Measurements from ENCODE around the gene CAD. TPM values are rescaled to one million over a fixed set of nuclear protein-coding genes. Genes with fewer than 3 reads are reported as not detected.
"Not testable (repeated sequence)": the region's sequence is repeated elsewhere in the genome, so short reads cannot be mapped to it uniquely, and the experiment has no call there.

Gene CAD
- polyA plus RNA-seq, 1 donor: 26.9 TPM

GRCh38 chr2:27256855-27257454 lies 39.8 kb downstream of the CAD start:
- no peak for DNase-seq (ENCODE audit: low read depth)

GRCh38 chr2:27258051-27258450 lies 40.9 kb downstream of the CAD start:
- no peak for DNase-seq (ENCODE audit: low read depth)

DNA sequence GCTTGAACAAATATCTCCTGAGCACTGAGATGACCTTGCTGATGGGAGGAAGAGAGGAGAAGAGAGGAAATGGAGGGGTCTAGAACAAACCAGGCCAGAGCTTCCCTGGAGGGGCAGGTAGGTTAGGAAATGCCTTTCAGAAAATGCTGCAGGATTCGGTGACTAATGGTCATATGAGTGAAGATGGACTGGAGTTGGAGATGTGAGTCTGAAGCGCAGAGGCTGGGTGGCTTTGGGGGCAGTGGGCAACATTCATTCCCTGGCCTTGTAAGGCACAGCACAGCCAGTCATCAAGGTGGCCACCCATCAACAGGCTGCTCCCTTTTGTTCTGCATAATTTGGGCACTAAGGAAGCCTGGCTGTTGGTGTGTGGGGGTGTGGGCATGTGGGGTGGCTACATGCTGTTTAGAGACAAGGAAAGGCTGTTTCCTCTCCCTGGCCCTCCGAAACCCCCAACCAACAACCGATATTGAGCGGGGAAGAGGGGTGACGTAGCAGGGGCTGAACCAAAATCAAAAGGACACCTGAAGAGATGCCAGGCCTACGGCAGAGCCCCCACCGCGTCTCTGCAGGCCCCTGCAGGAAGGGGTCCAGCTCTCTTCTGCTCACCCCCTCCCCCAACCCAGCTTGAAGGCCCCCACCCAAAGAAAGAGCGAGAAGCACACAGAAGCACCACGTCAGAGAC lies 44.2 kb downstream of the CAD start:
- no peak for DNase-seq (ENCODE audit: low read depth)

GRCh38 chr2:27261926-27262298 lies 44.7 kb downstream of the CAD start:
- DNase-seq (ENCODE audit: low read depth): no peak

DNA sequence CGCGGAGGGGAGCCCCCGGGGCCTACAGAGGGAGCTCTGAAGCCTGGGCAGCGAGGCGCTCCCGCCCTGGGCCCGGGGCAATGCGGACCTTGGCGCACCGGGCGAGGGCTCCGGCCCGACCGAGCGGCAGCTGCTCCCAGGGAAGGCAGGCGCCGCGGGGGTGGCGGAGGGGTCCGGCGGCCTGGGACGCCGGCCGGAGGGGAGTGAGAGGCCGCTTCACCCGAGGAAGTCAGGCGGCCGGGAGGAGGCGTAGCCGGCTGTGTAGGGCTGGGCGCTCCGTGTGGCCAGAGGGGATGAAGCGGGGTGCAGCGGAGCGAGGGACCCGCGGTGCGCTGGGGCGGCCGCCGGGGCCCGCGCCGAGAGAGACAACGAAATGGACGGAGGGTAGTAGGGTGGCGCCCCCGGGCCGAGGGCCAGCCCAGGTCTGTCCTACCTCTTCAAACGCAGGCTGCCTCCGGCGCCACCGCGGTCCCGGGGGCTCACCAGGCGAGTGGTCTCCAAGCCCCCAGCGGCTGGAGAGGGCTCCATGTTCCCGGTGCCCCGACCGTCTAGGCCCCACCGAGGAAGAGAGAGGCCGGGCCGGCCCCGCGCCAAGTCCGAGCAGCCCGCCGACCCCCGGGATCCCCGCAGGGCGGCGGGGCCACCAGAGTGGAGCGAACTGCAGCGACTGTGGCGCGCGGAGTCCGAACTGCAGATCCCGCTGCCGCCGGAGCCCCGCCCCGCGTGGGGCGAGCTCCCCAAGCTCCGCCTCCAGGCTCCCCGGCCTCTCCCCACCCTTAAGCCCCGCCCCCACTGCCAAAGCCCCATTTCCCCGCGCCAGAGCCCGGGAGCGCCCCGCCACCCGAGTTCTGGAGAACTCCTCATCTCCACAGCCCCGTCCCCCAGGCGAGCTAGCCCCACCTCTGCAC lies 45.5 kb downstream of the CAD start, which contains the start of gene SLC30A3:
TSS of gene SLC30A3 (minus strand) at position 669 of the 908 bp plus-strand sequence. CDS start at position 528, 141 bp downstream.
- no peak for DNase-seq (ENCODE audit: low read depth)

DNA sequence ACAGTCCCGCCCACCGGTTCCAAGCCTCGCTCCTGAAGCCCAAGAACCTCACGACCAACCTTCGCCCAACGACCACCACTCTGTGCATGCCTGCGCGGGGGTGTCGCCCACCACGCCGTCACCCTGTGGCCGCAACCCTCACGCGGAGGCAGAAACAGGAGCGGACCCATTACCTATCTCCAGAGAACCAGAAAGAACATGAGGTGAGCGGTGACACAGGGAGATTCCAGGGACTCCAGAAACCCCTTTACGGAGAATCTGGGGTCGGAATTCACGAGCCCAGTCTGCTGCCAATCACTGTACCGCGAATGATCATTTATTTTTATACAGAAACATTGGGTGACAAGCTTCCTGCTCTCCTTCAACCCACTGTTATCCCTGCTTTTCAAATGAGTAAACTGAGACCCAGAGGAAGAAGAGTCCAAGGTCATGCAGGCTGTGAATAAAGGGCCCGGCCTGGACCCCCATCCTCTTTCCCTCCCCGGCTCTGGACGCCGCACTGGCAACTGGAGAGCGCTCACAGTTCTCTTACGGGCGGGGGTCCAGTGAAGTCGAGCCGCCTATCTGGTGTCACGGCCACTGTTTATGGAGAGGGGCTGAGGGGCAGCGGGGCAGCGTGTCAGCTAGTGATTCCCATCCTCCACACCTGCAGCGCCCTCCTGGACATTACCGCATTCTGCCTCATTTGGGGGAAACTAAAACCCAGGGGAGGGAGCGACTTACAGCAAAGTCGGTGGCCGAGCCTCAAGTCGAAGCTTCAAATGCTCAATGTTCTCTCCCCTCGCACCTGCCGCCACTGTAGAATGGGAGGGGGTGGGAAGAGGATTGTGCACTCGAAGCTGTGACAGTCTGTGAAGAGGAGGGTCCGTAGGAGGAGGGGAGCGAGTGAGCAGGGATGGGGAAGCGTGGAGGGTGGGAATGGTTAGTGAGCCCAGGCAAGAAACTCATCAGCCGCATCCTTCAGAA lies 46.4 kb downstream of the CAD start:
- DNase-seq (ENCODE audit: low read depth): no peak

DNA sequence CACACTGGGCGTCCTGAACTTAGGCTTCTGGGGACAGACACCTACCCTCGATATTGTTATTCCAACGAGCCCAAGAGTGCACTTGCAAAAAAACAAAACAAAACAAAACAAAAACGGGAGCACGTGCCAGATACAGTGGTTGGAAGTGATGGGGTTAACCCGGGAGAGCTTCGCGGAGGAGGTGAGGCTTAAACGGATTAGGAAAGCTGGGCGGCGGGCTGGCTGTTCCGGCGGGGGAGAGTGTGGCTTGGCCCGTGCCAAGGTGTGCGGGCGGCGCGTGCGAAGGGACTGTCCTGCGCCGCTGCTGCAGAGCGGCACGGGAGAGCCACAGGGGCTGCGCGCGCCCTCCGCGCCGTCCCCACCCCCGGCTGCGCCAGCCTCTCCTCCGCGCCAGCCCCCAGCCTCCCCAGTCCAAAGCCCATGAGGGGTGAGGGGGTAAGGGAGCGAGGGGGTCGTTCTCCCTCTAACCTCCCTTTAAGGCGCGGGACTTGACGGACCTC lies 47.1 kb downstream of the CAD start:
- DNase-seq (ENCODE audit: low read depth): no peak

DNA sequence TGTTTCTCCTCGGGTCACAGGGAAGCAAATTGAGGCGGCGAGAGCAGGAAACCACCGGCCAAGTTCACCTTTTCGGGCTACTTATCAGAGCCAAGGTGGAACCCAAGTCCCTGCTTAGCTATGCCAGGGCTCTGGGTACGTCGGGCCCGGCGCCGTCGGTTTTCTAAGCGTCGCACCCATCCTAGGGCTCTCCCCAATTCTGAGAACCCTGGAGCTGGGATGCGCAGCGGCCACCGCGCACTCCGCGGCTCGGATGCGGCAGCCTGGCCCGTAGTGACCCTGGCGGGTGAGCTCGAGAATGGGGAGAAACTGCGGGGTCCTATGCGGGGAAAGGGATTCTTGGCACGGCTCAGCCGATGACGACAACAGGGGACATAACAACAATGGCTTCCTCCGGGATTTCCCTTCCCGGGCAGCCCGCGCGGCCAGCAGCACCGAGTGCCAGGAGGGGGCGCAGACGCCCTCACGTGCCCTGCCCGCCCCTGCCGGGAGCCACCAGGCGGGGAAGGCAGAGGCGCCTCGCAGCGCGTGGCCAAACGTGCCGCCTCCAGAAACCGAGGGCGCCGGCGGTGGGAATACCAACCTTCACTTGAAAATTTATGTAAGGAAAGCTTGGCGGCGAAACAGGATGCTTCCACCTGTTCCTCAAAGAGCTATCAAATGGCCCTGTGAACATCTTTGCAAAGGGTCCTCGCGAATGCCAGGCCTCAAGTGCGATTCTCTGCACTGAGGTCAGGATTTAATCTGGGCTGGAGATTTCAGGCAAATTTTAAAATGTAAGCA lies 47.8 kb downstream of the CAD start:
- no peak for DNase-seq (ENCODE audit: low read depth)

DNA sequence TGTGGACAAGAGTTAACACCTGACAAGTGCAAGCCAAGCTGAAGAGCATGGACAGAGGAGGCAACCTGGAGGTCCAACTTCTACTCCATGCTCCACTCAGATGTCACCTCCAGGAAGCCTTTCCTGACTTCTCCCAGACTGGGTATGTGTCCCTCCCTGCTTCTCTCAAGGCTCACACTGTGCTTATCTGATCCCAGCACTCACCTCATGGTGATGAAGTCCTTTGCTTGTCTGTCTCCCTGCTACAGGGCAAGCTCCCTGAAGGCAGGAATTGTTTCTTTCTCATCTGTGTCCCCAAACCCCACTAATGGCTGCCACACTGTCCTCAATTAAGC lies 48.3 kb downstream of the CAD start:
- no peak for DNase-seq (ENCODE audit: low read depth)

DNA sequence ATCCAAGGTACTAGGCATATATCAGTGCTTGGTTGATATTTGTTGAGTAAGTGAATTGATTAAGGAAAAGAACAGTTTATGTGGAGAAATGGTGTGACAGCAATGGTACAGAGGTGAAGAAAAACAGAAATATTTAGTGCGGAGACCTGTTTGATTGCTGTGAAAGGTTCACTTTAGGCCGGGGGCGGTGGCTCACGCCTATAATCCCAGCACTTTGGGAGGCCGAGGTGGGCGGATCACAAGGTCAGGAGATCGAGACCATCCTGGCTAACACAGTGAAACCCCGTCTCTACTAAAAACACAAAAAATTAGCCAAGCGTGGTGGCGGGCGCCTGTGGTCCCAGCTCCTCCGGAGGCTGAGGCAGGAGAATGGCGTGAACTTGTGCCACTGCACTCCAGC lies 51.1 kb downstream of the CAD start:
- DNase-seq (ENCODE audit: low read depth): not testable (repeated sequence)

DNA sequence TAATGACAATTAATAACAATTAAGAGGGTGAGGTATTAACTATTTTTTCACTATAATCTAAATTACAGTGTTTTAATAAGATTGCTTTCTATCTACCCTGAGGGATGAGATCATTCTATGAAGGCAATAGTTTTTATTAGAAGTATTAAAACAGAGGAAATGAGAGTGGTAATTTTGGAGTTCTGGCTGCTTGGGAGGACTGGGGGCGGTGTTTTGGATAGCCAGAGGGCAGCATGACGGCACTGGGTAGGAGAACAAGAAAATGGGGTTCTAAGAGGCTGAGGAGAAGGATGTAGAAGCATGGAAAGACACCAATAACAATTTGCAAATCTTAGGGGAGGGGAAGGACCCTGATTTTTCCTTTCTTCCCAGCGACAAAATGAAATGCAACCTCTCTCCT lies 53.0 kb downstream of the CAD start:
- no peak for DNase-seq (ENCODE audit: low read depth)

GRCh38 chr2:27270670-27271069 lies 53.5 kb downstream of the CAD start:
- no peak for DNase-seq (ENCODE audit: low read depth)

- DNase-seq (ENCODE audit: low read depth): no peak
Measured at GRCh38 chr2:27271631-27272340, 54.6 kb downstream of the CAD start.

- not testable (repeated sequence) for DNase-seq (ENCODE audit: low read depth)
Measured at GRCh38 chr2:27272537-27273522, 55.7 kb downstream of the CAD start.

DNA sequence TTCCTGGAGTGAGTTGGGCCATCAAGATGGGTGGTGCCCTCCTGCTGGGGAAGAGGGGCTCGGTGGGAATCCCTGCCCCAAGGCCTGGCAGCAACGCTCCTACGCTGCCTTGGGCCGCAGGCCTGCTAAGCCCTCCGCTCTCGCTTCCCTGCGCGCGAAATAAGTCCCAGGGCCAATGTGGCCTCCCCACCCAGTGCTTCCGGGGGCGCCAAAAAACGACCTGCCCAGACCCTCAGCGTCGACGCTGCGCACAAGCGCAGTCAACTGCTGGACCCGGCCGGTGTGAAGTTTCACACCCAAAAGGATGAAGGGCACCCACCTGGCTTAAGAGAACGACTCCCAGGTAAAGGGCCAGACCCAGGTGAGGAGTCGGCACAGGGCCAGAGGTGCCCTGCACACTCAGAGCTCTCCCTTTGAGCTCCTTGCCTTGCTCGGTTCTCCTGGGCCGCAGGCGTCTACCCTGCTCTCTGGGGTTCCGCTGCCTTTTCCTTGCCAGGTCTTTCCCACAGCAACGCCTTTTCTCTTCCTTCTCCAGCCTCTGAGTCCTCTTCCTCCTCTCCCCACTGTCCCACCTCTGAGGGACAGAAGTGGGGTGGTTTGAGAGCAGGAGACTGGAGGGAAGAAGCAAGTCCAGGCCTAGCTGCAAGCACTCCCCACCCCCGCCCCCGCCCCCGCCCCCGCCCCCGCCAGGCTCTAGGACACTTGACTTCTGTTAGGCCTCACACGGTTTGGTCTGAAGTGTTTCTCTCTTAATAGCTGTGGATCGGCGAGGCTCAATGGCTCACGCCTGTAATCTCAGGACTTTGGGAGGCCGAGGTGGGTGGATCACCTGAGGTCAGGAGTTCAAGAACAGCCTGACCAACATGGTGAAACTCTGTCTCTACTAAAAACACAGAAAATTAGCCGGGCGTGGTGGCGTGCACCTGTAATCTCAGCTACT lies 58.3 kb downstream of the CAD start, which contains the start of gene DNAJC5G:
TSS of gene DNAJC5G (plus strand) at position 223 of the 940 bp plus-strand sequence. CDS start 1,296 bp downstream, outside the sequence.
- no peak for DNase-seq (ENCODE audit: low read depth)

GRCh38 chr2:27278010-27278409 lies 60.8 kb downstream of the CAD start:
- DNase-seq (ENCODE audit: low read depth): no peak

GRCh38 chr2:27280826-27281225 lies 63.7 kb downstream of the CAD start:
- DNase-seq (ENCODE audit: low read depth): no peak

Data from forelimb muscle (tissue), 1 donor.